Lung (tissue), 12 donors: ENCODE data around the gene GPX4. TPM values are rescaled to one million over a fixed set of nuclear protein-coding genes. Genes with fewer than 3 reads are reported as not detected.

Experiments
- ATAC-seq: fragments of 200-7000 bp; cut with Tn5 transposase; one replicate; pipeline ENCODE4 v1.9.1; 2020; ENCODE audit warnings: moderate number of reproducible peaks; ENCODE audit not compliant: insufficient read depth, low FRiP score
- DNase-seq, 3 donors: peaks; one replicate each; pipeline ENCODE4 v3.0.0-alpha.2; 2013 to 2017
- H3K27ac ChIP-seq, 2 donors: one replicate each; pipeline ENCODE4 v1.5.1; 2013; ENCODE audit warnings: mild to moderate bottlenecking in 2 of 2, moderate library complexity in 2 of 2, control low read depth in 1 of 2, inconsistent platforms in 1 of 2, low read depth in 1 of 2, low read length in 1 of 2
- H3K27me3 ChIP-seq, 3 donors: one replicate each; pipeline ENCODE4 v1.5.1; 2013; ENCODE audit warnings: low read length in 2 of 3; ENCODE audit not compliant: control insufficient read depth in 3 of 3, insufficient read depth in 3 of 3
- H3K36me3 ChIP-seq, 4 donors: one replicate each; pipeline ENCODE4 v1.5.1; 2013; ENCODE audit warnings: low read length in 4 of 4, mild to moderate bottlenecking in 1 of 4, moderate library complexity in 1 of 4; ENCODE audit not compliant: control insufficient read depth in 4 of 4, insufficient read depth in 4 of 4
- H3K4me1 ChIP-seq, 5 donors: one replicate each; pipeline ENCODE4 v1.5.1; 2013; ENCODE audit warnings: low read length in 5 of 5, mild to moderate bottlenecking in 2 of 5, moderate library complexity in 1 of 5; ENCODE audit not compliant: control insufficient read depth in 5 of 5, insufficient read depth in 5 of 5
- H3K4me3 ChIP-seq: one replicate; pipeline ENCODE4 v1.5.1; 2013; ENCODE audit warnings: mild to moderate bottlenecking, control low read depth, moderate library complexity
- H3K9ac ChIP-seq, 2 donors: one replicate each; pipeline ENCODE4 v1.5.1; 2013; ENCODE audit warnings: low read length in 2 of 2, control low read depth in 1 of 2; ENCODE audit not compliant: insufficient read depth in 1 of 2
- H3K9me3 ChIP-seq, 4 donors: one replicate each; pipeline ENCODE4 v1.5.1; 2013; ENCODE audit warnings: low read length in 3 of 4, mild to moderate bottlenecking in 1 of 4, moderate library complexity in 1 of 4; ENCODE audit not compliant: control insufficient read depth in 4 of 4, insufficient read depth in 3 of 4
- CTCF ChIP-seq: IDR thresholded peaks from 2 replicates; pipeline ENCODE4 v1.5.1; 2012; ENCODE audit warnings: mild to moderate bottlenecking; ENCODE audit errors: control extremely low read depth, extremely low read depth
- WGBS, 2 donors: extraction: QIAGEN DNeasy Blood & Tissue Kit; methylation state at CpG; one replicate each; pipeline ENCODE4 v1.1.7; 2013; 5-methylcytosine and 5-hydroxymethylcytosine counted together
- polyA plus RNA-seq, 2 donors: library from polyadenylated mRNA; stranded (reverse); fragments of 200-250 nt; gene quantifications; one replicate each; pipeline ENCODE4 v1.2.1, GENCODE V29; 2013
- total RNA-seq, 2 donors: library from RNA; depleted of rRNA in 1 of 2; stranded (reverse); fragments of >200 nt in 1 of 2; gene quantifications; one replicate each; pipeline ENCODE4 v1.2.1, GENCODE V29; 2014 to 2021
- donor health status: control.
- donor health status: control.
- donor health status: Bipolar disorder and iron deficiency.
- donor health status: healthy.
- donor health status: DM: yes; HTN: yes; CAD: no.

The GPX4 gene
- total and polyA plus RNA-seq, 4 donors = 91.6 to 1,031 (median 466) TPM

GRCh38 chr19:1118999-1119398, 15.2 kb downstream of the GPX4 start:
- Histone ChIP-seq H3K27ac (no peak overlapping the region), H3K9ac (no peak overlapping the region), H3K27me3 (no peaks in the 10 kb centered on the region), H3K9me3 (no peaks in the 10 kb centered on the region), H3K36me3 (peaks cover 10 to 86% (median 25%) of the 10 kb centered on the region in 4 donors), H3K4me1 (peaks cover 0 to 3% (median 0%) of the 10 kb centered on the region in 5 donors), H3K4me3 (no peak overlapping the region)
- WGBS, 2 donors = 95 to 96% methylated on average over 32 to 34 of the region's 34 CpGs
- no peak for ATAC-seq
- no peak for TF ChIP-seq CTCF
- no peak for DNase-seq

- no peak for ATAC-seq
- no peak for TF ChIP-seq CTCF
- Histone ChIP-seq H3K27ac (no peak overlapping the region), H3K36me3 (peaks cover 8 to 89% (median 26%) of the 10 kb centered on the region in 4 donors), H3K9ac (no peak overlapping the region), H3K4me1 (no peaks in the 10 kb centered on the region), H3K4me3 (no peak overlapping the region), H3K27me3 (no peaks in the 10 kb centered on the region), H3K9me3 (no peaks in the 10 kb centered on the region)
- no peak for DNase-seq
- 94% methylated on average over 45 to 50 of the region's 50 CpGs for WGBS, 2 donors
Observed at GRCh38 chr19:1119475-1120217, 15.9 kb downstream of the GPX4 start.

- no peaks in the 10 kb centered on the region for H3K27me3 ChIP-seq
- H3K36me3 ChIP-seq = peaks cover 8 to 91% (median 30%) of the 10 kb centered on the region in 4 donors
- no peak overlapping the region for H3K9ac ChIP-seq
- H3K27ac ChIP-seq = no peak overlapping the region
- WGBS, 2 donors = 95% methylated on average over 10 of the region's 10 CpGs
- no peak for ATAC-seq
- DNase-seq = no peak
- H3K4me3 ChIP-seq = no peak overlapping the region
- no peaks in the 10 kb centered on the region for H3K9me3 ChIP-seq
- no peak for TF ChIP-seq CTCF
- H3K4me1 ChIP-seq = no peaks in the 10 kb centered on the region
Observed at GRCh38 chr19:1121395-1121794, 17.6 kb downstream of the GPX4 start.
